ENCODE results near the gene SIX4.

Gene SIX4

DNA sequence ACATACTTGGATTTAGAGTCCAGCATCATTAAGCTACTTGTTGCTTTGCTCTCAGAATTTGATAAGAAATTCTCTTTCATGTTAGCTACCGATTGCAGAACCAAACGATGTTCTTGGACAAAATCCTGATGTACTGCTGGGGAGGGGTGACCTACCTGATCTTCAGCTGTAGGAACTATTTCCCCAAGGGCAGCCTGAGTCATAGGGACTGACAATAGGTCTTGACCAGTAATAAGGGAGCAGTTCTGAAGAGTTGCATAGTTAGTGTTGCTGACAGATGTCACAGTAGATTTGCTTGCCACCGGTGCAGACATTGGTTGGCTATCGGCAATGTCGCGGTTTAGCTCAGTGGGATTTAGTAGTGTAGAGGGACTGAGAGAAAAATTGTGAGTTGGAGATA is 10.6 kb downstream of the SIX4 start:
- DNase-seq (ENCODE audit: low spot score in 2 of 2) = no peak
- Mint-ChIP-seq H3K4me3 (no peak overlapping the region), H3K9me3 (no peaks in the 10 kb centered on the region), H3K36me3 (ENCODE audit: insufficient read depth) (peaks cover 1% of the 10 kb centered on the region), H3K4me1 (no peaks in the 10 kb centered on the region), H3K27me3 (peaks cover 7% of the 10 kb centered on the region), H3K27ac (ENCODE audit: low read depth) (no peak overlapping the region)
- ATAC-seq (replicated peaks; ENCODE audit: extremely low read depth, poor library complexity, severe bottlenecking) = no peak

DNA sequence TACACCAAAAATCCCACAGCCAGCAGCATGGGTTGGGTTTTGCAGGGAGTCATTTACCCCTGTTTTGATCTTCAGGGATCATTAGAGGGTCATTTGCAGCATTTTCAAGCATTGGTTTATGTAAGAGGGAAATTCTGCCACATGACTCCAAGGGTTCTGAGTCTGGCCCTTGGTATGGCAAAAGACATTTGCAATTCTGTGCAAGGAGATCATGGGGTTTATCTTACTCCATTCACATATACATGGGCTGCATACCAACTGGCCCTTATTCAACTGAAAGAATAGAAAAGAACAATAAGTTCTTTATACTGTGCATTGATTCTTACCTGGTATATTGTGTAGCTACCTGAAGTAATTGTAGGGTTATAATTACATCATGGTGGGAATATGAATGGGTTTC is 13.7 kb downstream of the SIX4 start:
- no peak for ATAC-seq (replicated peaks; ENCODE audit: extremely low read depth, poor library complexity, severe bottlenecking)
- H3K4me3 Mint-ChIP-seq = no peak overlapping the region
- no peaks in the 10 kb centered on the region for H3K9me3 Mint-ChIP-seq
- H3K4me1 Mint-ChIP-seq = no peaks in the 10 kb centered on the region
- no peak for DNase-seq (ENCODE audit: low spot score in 2 of 2)
- H3K36me3 Mint-ChIP-seq (ENCODE audit: insufficient read depth) = no peaks in the 10 kb centered on the region
- peaks cover 21% of the 10 kb centered on the region for H3K27me3 Mint-ChIP-seq
- H3K27ac Mint-ChIP-seq (ENCODE audit: low read depth) = no peak overlapping the region

DNA sequence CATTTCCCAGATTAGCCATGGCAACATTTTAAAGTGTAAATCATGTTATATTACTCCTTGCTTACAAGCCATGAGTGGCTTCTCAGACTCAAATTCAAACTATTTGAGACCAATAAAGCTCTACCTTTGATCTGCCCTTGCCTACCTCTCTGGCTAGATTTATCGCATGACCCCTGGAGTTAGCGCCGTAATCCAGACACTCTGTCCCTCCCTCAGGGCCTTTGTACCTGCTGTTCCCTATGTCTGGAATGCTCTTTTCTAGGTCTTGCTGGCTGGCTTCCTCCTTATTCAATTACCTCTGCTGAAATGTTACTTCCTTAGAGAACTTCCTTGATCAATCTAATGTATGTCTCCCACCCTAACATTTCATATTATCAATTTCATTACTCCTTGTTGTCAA is 16.3 kb downstream of the SIX4 start:
- DNase-seq (ENCODE audit: low spot score in 2 of 2) = no peak
- Mint-ChIP-seq H3K36me3 (ENCODE audit: insufficient read depth) (no peaks in the 10 kb centered on the region), H3K4me3 (no peak overlapping the region), H3K27ac (ENCODE audit: low read depth) (no peak overlapping the region), H3K27me3 (peaks cover 34% of the 10 kb centered on the region), H3K4me1 (no peaks in the 10 kb centered on the region), H3K9me3 (no peaks in the 10 kb centered on the region)
- ATAC-seq (replicated peaks; ENCODE audit: extremely low read depth, poor library complexity, severe bottlenecking) = no peak

DNA sequence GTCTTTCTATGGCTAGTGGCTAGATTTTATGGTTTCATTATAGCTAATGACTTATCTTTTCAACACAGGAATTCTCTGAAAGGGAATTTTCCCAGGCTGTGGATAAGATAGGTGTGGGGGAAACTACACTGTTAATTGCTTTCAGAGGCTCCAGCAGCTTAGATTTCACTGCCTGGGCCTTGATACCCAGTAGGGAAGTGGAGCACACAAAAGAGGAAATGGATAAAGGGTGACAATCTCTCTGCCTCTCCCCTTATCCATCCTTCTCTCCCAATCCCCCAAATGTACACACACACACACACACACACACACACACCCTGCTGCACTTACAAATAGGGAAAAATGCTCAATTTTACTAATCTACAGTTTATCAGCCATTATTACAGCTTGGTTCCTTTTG is 19.1 kb downstream of the SIX4 start:
- peaks cover 54% of the 10 kb centered on the region for H3K27me3 Mint-ChIP-seq
- no peak overlapping the region for H3K4me3 Mint-ChIP-seq
- no peaks in the 10 kb centered on the region for H3K4me1 Mint-ChIP-seq
- H3K9me3 Mint-ChIP-seq = peaks cover 17% of the 10 kb centered on the region
- no peak for DNase-seq (ENCODE audit: low spot score in 2 of 2)
- no peak overlapping the region for H3K27ac Mint-ChIP-seq (ENCODE audit: low read depth)
- ATAC-seq (replicated peaks; ENCODE audit: extremely low read depth, poor library complexity, severe bottlenecking) = no peak
- H3K36me3 Mint-ChIP-seq (ENCODE audit: insufficient read depth) = no peaks in the 10 kb centered on the region

DNA sequence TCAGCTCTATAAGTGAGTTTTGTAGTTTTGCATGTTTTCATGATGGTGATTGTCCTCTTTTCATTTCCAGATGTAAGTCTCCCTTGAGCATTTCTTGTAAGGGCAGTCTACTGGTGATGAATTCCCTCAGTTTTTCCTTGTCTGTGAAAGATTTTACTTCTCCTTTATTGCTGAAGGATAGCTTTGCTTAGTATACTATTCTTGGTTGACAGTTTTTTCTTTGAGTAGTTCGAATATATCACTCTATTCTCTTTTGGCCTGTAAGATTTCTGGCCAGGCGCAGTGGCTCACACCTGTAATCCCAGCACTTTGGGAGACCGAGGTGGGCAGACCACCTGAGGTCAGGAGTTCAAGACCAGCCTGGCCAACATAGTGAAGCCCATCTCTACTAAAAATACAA is 23.6 kb downstream of the SIX4 start:
- Mint-ChIP-seq H3K27ac (ENCODE audit: low read depth) (no peak overlapping the region), H3K36me3 (ENCODE audit: insufficient read depth) (no peaks in the 10 kb centered on the region), H3K4me3 (no peak overlapping the region), H3K9me3 (peaks cover 17% of the 10 kb centered on the region), H3K4me1 (no peaks in the 10 kb centered on the region), H3K27me3 (peaks cover 76% of the 10 kb centered on the region)
- no peak for ATAC-seq (replicated peaks; ENCODE audit: extremely low read depth, poor library complexity, severe bottlenecking)
- no peak for DNase-seq (ENCODE audit: low spot score in 2 of 2)

DNA sequence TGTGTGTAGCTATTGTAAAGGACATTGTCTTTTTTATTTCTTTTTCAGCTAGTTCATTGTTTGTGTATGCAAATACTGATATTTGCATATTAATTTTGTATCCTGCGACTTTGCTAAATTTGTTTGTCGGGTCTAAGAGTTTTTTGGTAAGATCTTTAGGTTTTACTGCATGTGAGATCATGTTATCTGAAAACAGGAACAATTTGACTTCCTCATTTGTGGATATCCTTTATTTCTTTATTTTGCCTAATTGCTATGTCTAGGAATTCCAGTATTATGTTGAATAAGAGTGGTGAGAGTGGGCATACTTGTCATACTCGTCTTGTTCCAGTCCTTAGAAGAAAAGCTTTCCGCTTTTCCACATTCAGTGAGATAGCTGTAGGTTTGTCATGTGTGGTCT is 28.8 kb downstream of the SIX4 start:
- H3K36me3 Mint-ChIP-seq (ENCODE audit: insufficient read depth) = no peaks in the 10 kb centered on the region
- no peaks in the 10 kb centered on the region for H3K4me1 Mint-ChIP-seq
- ATAC-seq (replicated peaks; ENCODE audit: extremely low read depth, poor library complexity, severe bottlenecking) (no peak), DNase-seq (ENCODE audit: low spot score in 2 of 2) (no peak)
- H3K9me3 Mint-ChIP-seq = peaks cover 3% of the 10 kb centered on the region
- no peak overlapping the region for H3K4me3 Mint-ChIP-seq
- no peak overlapping the region for H3K27ac Mint-ChIP-seq (ENCODE audit: low read depth)
- peaks cover 62% of the 10 kb centered on the region for H3K27me3 Mint-ChIP-seq

DNA sequence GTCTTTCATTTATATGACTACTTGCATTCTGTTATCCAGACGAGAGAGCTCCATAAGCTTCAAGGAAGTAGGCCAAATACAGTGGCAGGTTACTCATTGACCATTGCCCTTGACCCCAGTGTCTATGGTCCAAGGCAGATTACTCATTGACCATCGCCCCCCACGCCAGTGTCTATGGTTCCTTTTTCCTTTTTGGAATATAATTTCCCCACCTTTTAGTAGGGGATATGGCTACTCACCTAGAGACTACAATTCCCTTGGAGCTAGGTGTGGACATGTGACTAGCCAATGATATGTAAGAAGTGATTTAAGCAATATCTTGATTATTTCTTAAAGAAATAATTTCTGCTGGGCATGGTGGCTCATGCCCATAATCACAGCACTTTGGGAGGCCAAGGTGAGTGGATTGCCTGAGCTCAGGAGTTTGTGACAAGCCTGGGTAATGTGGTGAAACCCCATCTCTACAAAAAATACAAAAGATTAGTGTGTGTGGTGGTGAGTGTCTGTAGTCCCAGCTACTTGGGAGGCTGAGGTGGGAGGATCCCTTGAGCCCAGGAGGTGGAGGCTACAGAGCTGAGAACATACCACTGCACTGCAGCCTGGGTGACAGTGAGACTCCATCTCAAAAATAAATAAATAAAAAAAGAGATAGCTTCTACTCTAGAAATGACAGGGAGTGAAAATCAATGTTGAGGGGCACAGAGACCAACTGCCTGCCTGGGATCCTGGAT is 32.6 kb downstream of the SIX4 start:
- Mint-ChIP-seq H3K4me1 (no peaks in the 10 kb centered on the region), H3K27ac (ENCODE audit: low read depth) (no peak overlapping the region), H3K27me3 (peaks cover 39% of the 10 kb centered on the region), H3K4me3 (no peak overlapping the region), H3K9me3 (no peaks in the 10 kb centered on the region), H3K36me3 (ENCODE audit: insufficient read depth) (no peaks in the 10 kb centered on the region)
- DNase-seq (ENCODE audit: low spot score in 2 of 2) (no peak), ATAC-seq (replicated peaks; ENCODE audit: extremely low read depth, poor library complexity, severe bottlenecking) (no peak)

DNA sequence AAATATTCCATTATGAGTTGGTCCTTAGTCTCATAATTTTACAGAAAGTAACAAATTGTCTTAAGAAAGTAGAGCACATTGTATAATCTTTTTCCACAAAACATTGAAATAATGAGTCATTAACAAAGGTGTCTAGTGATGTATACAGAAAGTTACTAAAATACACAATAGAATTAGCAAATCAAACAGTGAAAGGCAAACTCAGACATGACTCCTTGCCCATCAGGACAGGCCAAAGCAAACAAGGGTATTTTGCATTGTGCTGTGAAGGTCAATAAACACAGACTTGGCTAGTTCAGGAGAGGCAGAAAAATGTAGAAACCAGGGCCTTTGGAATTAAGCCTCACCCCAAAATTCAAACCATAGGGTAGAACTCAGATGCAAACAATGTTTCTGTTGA is 37.3 kb downstream of the SIX4 start:
- no peaks in the 10 kb centered on the region for H3K9me3 Mint-ChIP-seq
- no peak for DNase-seq (ENCODE audit: low spot score in 2 of 2)
- H3K27me3 Mint-ChIP-seq = peaks cover 22% of the 10 kb centered on the region
- no peak overlapping the region for H3K27ac Mint-ChIP-seq (ENCODE audit: low read depth)
- H3K4me1 Mint-ChIP-seq = no peaks in the 10 kb centered on the region
- no peak for ATAC-seq (replicated peaks; ENCODE audit: extremely low read depth, poor library complexity, severe bottlenecking)
- H3K4me3 Mint-ChIP-seq = no peak overlapping the region
- no peaks in the 10 kb centered on the region for H3K36me3 Mint-ChIP-seq (ENCODE audit: insufficient read depth)

DNA sequence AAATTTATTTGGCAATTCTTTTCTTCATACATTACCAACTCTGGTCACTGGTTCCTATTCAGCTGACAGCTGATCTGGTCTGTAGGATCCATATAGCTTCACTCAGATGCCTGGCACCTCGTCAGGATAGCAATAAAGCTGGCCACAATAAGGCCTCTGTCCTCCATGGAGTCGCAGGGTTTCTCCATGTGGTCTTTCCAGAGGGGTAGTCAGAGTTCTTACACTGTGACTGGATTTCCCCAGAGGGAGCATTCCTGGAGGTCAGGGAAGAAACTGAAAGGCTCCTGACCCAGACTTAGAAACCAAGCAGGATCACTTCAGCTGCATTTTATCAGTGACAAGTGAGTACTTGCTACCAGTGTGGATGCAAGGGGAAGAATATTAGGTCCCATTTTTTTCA is 39.9 kb downstream of the SIX4 start:
- no peaks in the 10 kb centered on the region for H3K9me3 Mint-ChIP-seq
- H3K36me3 Mint-ChIP-seq (ENCODE audit: insufficient read depth) = no peaks in the 10 kb centered on the region
- DNase-seq (ENCODE audit: low spot score in 2 of 2) = no peak
- no peaks in the 10 kb centered on the region for H3K4me1 Mint-ChIP-seq
- H3K27me3 Mint-ChIP-seq = peaks cover 22% of the 10 kb centered on the region
- no peak overlapping the region for H3K27ac Mint-ChIP-seq (ENCODE audit: low read depth)
- no peak for ATAC-seq (replicated peaks; ENCODE audit: extremely low read depth, poor library complexity, severe bottlenecking)
- H3K4me3 Mint-ChIP-seq = no peak overlapping the region

DNA sequence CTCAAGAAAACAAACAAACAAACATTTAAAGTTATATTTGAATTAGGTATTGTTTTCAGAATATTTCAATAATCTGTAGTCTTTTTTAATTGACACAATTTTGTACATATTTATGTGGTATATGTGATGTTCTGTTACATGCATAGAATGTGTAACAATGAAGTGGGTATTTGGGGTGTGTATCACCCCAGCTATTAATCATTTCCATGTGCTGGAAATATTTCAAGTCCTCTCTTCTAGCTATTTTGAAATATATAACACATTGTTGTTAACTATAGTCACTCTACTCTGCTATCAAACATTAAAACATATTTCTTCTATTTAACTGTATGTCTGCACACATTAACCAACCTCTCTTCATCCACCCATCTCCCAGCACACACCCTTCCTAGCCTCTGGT is 42.9 kb downstream of the SIX4 start:
- Mint-ChIP-seq H3K4me1 (no peaks in the 10 kb centered on the region), H3K36me3 (ENCODE audit: insufficient read depth) (no peaks in the 10 kb centered on the region)

DNA sequence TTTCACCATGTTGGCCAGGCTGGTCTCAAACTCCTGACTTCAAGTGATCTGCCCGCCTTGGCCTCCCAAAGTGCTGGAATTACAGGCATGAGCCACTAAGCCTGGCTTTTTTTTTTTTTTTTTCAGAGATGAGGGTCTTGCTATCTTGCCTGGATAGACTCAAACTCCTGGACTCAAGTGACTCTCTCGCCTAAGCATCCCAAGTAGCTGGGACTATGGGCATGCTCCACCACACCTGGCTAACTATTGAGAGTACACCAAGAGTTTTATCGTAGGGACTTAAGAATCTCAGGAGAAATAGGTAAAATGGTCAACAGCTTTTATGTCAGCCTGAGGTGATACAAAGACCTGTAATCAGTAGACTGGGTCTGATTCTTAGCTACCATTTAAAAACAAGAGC is 43.6 kb downstream of the SIX4 start:
- DNase-seq (ENCODE audit: low spot score in 2 of 2) (no peak), ATAC-seq (replicated peaks; ENCODE audit: extremely low read depth, poor library complexity, severe bottlenecking) (no peak)
- H3K27ac Mint-ChIP-seq (ENCODE audit: low read depth) = no peak overlapping the region
- H3K4me1 Mint-ChIP-seq = no peaks in the 10 kb centered on the region
- no peak overlapping the region for H3K4me3 Mint-ChIP-seq
- no peaks in the 10 kb centered on the region for H3K9me3 Mint-ChIP-seq
- H3K27me3 Mint-ChIP-seq = no peaks in the 10 kb centered on the region
- H3K36me3 Mint-ChIP-seq (ENCODE audit: insufficient read depth) = no peaks in the 10 kb centered on the region

More for the DNA sequence above, 42.9 kb downstream of the SIX4 start:
- peaks cover 7% of the 10 kb centered on the region for H3K27me3 Mint-ChIP-seq
- ATAC-seq (replicated peaks; ENCODE audit: extremely low read depth, poor library complexity, severe bottlenecking) (no peak), DNase-seq (ENCODE audit: low spot score in 2 of 2) (no peak)
- H3K27ac Mint-ChIP-seq (ENCODE audit: low read depth) = no peak overlapping the region
- H3K4me3 Mint-ChIP-seq = no peak overlapping the region
- H3K9me3 Mint-ChIP-seq = no peaks in the 10 kb centered on the region

DNA sequence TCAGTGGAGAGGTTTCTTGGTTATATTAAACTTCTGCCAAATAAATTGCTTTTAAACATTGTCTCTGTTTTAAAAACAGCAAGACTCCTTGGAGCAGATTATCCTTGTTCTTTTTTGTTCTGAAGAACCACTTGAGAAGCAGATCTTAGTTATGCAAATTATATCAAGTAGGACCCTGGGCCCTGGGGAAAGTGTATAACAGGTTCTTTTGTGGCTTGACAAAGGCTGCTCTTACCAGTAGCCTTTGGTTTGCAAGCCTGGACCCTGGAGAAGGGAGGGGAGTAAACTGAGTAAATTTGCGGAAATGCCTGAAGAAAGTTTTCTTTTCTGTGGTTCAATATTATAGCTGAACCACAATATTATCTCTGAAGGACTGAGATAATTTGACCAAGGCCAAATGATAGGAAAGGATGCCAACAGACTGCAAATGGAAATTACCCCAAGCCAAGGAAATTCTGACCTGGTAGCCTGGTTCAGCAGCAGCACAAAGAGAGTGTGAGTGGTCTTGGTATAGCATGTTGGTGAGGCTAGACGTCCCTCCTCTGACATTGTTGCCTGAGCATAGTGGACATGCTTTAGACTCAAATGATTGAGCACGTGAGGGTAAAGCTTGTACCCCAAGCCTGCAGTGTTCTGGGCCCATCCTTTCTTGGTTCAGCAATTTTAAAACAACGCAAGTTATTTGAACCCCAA is 44.4 kb downstream of the SIX4 start:
- no peak for ATAC-seq (replicated peaks; ENCODE audit: extremely low read depth, poor library complexity, severe bottlenecking)
- H3K27me3 Mint-ChIP-seq = no peaks in the 10 kb centered on the region
- H3K4me3 Mint-ChIP-seq = no peak overlapping the region
- no peak for DNase-seq (ENCODE audit: low spot score in 2 of 2)
- no peaks in the 10 kb centered on the region for H3K9me3 Mint-ChIP-seq
- H3K27ac Mint-ChIP-seq (ENCODE audit: low read depth) = no peak overlapping the region
- H3K36me3 Mint-ChIP-seq (ENCODE audit: insufficient read depth) = no peaks in the 10 kb centered on the region
- H3K4me1 Mint-ChIP-seq = no peaks in the 10 kb centered on the region

DNA sequence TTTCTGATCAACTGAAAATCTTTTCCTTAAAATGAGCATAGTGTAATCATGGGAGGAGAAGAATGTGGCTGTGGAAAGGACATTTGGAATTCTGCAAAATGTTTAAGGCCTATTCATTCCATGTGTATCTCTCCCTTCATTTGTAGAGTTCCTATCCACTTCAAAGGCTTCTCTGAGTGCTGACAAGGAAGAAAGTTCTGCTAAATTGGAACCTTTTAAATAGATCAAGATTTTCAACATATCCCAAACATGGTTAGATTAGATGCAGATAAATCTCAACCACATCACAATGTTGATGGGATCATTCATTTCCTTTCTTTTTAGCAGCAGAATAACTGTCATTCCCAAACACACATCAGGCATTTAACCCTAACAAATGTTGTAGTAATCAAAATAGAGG is 46.5 kb downstream of the SIX4 start:
- ATAC-seq (replicated peaks; ENCODE audit: extremely low read depth, poor library complexity, severe bottlenecking) = no peak
- Mint-ChIP-seq H3K9me3 (no peaks in the 10 kb centered on the region), H3K27me3 (peaks cover 4% of the 10 kb centered on the region), H3K4me3 (no peak overlapping the region), H3K4me1 (no peaks in the 10 kb centered on the region), H3K27ac (ENCODE audit: low read depth) (no peak overlapping the region), H3K36me3 (ENCODE audit: insufficient read depth) (no peaks in the 10 kb centered on the region)
- DNase-seq (ENCODE audit: low spot score in 2 of 2) = no peak

All from central memory CD8-positive, alpha-beta T cell (primary cell).